Ureter (tissue), 1 donor: ENCODE measurements around the gene TINAG. TPM values are rescaled to one million over a fixed set of nuclear protein-coding genes. Genes with fewer than 3 reads are reported as not detected.

ENCODE experiments used
- DNase-seq: peaks from one replicate; pipeline ENCODE4 v3.0.0-alpha.2; 2020; ENCODE audit warnings: low spot score
- total RNA-seq: library from RNA; stranded (reverse); gene quantifications from one replicate; pipeline ENCODE4 v1.2.4, GENCODE V29; 2023
- donor health status: DM: yes; HTN: yes; CAD: no.

The TINAG gene, protein sequence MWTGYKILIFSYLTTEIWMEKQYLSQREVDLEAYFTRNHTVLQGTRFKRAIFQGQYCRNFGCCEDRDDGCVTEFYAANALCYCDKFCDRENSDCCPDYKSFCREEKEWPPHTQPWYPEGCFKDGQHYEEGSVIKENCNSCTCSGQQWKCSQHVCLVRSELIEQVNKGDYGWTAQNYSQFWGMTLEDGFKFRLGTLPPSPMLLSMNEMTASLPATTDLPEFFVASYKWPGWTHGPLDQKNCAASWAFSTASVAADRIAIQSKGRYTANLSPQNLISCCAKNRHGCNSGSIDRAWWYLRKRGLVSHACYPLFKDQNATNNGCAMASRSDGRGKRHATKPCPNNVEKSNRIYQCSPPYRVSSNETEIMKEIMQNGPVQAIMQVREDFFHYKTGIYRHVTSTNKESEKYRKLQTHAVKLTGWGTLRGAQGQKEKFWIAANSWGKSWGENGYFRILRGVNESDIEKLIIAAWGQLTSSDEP
- total RNA-seq = not detected

GRCh38 chr6:54308289-54308985 is at the start of gene TINAG:
Gene TINAG (plus strand): TSS chr6:54308441. CDS start chr6:54308551, 110 bp downstream.
- DNase-seq = no peak

- no peak for DNase-seq
Measured at GRCh38 chr6:54260025-54260424, 48.2 kb upstream of the TINAG start.

- no peak for DNase-seq
Measured at GRCh38 chr6:54262499-54262898, 45.7 kb upstream of the TINAG start.

- no peak for DNase-seq
Measured at GRCh38 chr6:54262971-54263370, 45.3 kb upstream of the TINAG start.

DNA sequence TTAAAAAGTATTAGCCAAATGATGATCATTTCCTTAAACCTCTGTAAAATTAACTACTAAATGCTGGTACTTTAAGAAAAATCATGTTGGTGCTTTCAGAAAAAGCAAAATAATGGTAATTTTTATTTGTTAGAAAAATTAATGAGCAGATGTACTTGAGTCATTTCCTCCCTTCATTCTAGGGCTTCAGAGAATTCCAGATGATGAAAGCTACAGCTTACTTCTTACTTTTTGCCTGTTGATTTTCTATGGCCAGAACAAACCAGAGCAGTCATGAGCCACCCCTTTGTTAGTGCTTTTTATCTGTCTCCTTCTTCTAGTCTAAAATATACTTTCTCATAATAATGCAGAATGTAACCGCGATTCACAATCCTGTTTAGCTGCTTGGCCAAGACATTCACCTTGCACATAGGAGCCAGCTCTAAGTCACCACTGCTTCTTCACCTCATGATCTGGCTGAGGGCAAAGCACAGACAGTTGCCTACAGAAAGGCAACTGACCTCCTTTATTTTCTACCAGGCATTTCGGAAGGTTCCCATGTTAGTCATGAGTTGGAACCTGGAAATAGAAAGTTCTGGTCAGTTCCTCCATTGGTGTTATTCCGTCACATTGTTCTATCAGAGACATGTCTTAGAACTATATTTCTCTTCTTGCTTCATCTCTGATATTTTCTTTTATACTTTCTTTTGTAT is 43.5 kb upstream of the TINAG start:
- DNase-seq = no peak

- no peak for DNase-seq
Measured at GRCh38 chr6:54266400-54266923, 41.8 kb upstream of the TINAG start.

- DNase-seq = no peak
Measured at GRCh38 chr6:54267798-54268197, 40.4 kb upstream of the TINAG start.

- no peak for DNase-seq
Measured at GRCh38 chr6:54273214-54273820, 34.9 kb upstream of the TINAG start.

DNA sequence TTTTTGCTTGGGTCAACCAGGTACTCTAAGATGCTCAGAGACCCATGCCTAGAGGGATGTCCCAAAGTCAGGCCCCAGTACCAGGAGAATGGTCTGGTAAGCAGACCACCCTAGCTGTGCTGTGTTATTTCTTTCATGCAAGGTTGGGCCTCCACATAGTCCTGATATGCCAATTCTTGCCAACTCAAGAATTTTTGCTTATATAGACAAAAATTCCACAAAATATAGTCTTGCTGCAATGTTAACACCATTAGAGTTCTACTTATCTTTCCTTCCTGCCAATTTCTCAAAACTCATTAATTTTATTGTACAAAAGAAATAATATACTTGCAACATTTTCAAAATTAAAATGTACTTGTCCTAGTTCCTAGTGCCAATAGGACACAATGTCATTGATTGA is 33.9 kb upstream of the TINAG start:
- no peak for DNase-seq

- DNase-seq = no peak
Measured at GRCh38 chr6:54282186-54282585, 26.1 kb upstream of the TINAG start.

DNA sequence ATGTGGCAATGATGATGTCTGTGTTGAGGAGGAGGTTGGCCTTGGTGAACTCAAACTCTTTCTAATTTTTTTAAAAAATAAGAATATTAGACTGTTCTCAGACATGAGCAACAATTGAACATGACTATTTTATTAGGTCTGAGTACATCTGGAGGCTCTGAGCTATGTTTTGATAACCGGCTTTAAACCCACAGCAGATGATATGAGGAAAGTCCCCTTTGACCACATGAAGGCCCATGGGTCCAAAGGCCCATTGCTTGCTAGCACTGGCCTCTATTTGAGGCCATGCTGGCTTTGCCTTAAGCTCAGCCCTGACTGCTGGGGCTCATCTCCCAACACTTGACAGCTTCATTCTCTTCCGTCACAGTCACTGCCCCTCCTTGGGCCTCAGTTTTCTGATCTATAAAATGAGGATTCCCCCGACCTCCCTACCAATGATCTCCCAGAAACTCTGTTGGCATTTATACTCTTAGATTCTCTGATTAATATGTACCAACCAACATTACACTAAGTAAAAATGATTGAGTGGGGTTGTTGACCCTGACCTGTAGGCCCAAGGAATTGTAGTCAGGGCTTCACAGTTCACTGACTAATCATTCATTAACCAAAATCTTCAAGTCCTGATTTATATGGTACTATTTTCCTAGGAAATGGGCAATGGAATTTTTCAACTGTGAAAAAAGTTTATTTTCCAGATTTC is 23.9 kb upstream of the TINAG start:
- no peak for DNase-seq

DNA sequence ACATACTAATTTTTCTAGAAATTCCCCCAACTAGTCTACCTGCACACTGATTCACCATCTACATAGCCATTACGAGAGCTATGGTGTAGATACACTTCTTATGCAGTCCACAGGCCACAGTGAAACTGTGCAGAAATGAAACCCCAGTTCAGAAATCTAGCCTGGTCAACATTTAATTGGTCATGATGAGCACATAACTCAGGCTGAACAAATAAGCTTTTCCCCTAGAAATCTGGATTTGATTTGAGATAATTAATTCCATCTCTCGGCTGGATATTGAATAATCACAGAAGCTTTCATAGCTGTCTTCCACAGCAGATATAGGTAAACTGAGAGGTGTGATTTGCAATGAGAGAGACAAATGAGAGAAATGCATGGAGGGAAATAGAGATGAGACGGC is 22.6 kb upstream of the TINAG start:
- no peak for DNase-seq

DNA sequence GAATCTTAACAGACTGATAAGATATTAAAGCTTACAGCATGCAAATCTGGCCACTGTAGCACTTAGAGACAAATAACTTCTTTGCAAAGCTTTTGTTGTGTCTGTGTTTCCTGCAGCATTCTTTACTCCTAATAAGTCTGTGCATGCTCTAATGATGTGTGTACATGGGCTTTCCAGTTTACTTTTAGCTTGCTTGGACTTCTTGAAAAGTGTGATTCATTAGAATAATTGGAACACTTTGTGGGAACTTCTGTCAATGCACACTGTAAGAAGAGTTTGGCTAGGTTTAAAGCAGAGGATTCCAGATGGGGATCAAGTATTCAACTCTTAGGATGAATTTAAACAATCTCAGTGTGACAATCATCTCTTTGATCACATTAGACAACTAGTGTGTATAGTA is 22.1 kb upstream of the TINAG start:
- DNase-seq = no peak

DNA sequence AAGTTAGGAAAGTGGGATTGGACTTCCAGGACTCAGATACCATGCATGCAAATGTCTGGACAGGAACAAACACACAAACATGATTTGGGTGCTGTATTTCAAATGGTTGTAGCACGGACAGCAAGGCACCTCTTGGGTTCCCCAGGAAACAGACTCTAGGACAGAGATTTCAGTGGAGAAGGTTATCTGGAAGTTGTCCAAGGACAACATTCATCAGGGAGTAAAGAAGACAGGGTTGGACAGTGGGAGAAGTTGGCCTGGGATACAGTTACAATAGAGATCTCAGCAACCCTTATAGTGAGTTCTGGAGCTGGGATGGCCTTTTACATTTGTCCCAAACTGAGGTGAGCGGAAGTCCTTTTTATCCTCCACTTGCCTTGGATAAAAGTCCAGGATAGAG is 19.8 kb upstream of the TINAG start:
- no peak for DNase-seq

DNA sequence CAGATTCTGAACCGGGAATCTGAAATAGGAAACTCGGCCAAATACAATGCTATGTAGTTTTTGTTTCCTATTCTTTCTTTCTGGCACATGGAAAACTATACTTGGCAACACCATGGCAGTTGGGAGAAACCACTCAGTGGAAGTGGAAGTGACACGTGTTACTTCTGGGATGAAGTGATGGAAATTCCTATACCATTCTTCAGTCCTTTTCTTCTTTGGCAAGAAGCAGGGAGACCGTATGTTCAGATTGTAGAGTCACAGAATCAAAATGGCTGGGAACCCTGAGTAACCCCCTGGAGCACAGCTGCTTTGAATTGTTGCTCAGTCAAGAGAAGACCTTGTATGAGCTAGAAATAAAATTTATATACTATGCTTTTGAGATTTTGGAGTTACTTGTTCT is 18.8 kb upstream of the TINAG start:
- DNase-seq = no peak

DNA sequence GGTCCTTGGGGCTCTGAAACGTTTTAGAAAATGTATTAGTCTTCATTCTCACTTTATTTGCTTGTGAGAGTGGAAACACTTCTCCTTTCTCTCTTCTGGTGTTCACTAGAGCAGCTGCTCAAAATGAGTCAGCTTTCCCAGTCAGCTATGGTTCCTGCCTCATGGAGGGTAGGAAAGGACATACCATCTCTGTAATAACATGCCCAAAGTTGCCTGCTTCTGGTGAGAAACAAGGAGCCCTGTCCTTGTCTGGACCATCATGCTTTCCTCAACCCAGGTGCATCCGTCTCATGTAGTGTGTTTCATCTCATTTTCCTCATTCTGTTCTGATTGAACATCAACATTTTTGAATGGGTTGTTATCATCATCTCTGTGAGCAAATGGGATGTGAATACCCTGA is 17.1 kb upstream of the TINAG start:
- DNase-seq = no peak

- no peak for DNase-seq
Measured at GRCh38 chr6:54291738-54292137, 16.5 kb upstream of the TINAG start.

GRCh38 chr6:54294965-54295532 is 13.2 kb upstream of the TINAG start:
- DNase-seq = no peak

GRCh38 chr6:54299542-54300269 is 8.5 kb upstream of the TINAG start:
- DNase-seq = no peak

- DNase-seq = no peak
Measured at GRCh38 chr6:54301770-54302169, 6.5 kb upstream of the TINAG start.
